Prostate gland (tissue), 2 donors: Measurements from ENCODE around the gene CD101.

Experiments used
- POLR2A ChIP-seq: fragments of 450-650 bp; IDR thresholded peaks from one replicate; pipeline ENCODE4 v1.6.1; 2016; ENCODE audit warnings: antibody characterized with exemption, mild to moderate bottlenecking
- POLR2AphosphoS5 ChIP-seq: sonication (generic); formaldehyde crosslinking; IDR thresholded peaks from one replicate; pipeline ENCODE4 v1.6.1; 2017; ENCODE audit warnings: antibody characterized with exemption
- TF ChIP-seq, protein P1 (sequence below), 4 experiments: fragments of 200-600 bp in 2 of 4; fragments of 450-650 bp in 2 of 4; sonication (generic) in 2 of 4; IDR thresholded peaks; 1 replicate in 3 of 4; 2 replicates in 1 of 4; pipeline ENCODE4 v1.5.1; 2016 to 2019; ENCODE audit warnings: antibody characterized with exemption in 4 of 4, mild to moderate bottlenecking in 2 of 4, moderate library complexity in 2 of 4

DNA sequence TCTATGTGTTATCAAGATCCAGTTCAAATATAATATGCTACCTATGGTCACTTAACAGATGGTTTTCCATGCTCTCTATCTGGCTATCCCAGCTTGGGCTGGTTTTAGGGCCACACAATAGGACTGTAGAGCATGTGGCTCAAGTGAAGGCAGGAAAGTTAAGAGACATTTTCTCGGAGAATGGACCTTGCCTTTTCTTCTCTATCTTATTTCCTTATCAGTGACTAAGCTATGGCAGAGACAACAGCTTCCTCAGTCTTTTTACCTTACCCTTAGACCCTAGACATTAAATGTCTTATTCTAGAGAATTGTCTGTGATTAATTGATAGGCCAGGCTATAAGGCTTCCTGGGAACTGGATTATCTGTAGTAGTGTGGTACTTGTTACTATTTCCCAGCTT, 28.1 kb downstream of the CD101 start:
- TF ChIP-seq POLR2A: no peak
- TF ChIP-seq, protein P1, sequence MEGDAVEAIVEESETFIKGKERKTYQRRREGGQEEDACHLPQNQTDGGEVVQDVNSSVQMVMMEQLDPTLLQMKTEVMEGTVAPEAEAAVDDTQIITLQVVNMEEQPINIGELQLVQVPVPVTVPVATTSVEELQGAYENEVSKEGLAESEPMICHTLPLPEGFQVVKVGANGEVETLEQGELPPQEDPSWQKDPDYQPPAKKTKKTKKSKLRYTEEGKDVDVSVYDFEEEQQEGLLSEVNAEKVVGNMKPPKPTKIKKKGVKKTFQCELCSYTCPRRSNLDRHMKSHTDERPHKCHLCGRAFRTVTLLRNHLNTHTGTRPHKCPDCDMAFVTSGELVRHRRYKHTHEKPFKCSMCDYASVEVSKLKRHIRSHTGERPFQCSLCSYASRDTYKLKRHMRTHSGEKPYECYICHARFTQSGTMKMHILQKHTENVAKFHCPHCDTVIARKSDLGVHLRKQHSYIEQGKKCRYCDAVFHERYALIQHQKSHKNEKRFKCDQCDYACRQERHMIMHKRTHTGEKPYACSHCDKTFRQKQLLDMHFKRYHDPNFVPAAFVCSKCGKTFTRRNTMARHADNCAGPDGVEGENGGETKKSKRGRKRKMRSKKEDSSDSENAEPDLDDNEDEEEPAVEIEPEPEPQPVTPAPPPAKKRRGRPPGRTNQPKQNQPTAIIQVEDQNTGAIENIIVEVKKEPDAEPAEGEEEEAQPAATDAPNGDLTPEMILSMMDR (IDR thresholded peaks at IDR 0.05): no peak
- TF ChIP-seq POLR2AphosphoS5: no peak
